Endodermal cell (in vitro differentiated cells): ENCODE results near the gene PITPNC1. TPM values are rescaled to one million over a fixed set of nuclear protein-coding genes. Genes with fewer than 3 reads are reported as not detected.

Experiments
- DNase-seq: peaks from one replicate; pipeline ENCODE4 v3.0.0-alpha.2; 2017
- H3K27ac ChIP-seq: 2 replicates; pipeline ENCODE4 v1.5.1; 2013; ENCODE audit warnings: mild to moderate bottlenecking, low read depth, low read length, moderate library complexity
- H3K27me3 ChIP-seq: 2 replicates; pipeline ENCODE4 v1.6.1; 2013; ENCODE audit warnings: mild to moderate bottlenecking, low read length, moderate library complexity; ENCODE audit not compliant: insufficient read depth, control insufficient read depth, poor library complexity, severe bottlenecking
- H3K36me3 ChIP-seq: 2 replicates; pipeline ENCODE4 v1.7.0; 2013; ENCODE audit warnings: mild to moderate bottlenecking, low read length, moderate library complexity; ENCODE audit not compliant: control insufficient read depth, insufficient read depth
- H3K4me1 ChIP-seq: one replicate; pipeline ENCODE4 v1.7.0; 2013; ENCODE audit warnings: low read length; ENCODE audit not compliant: control insufficient read depth, insufficient read depth
- H3K4me3 ChIP-seq: 2 replicates; pipeline ENCODE4 v1.5.1; 2013; ENCODE audit warnings: mild to moderate bottlenecking, low read length, moderate library complexity
- H3K9ac ChIP-seq: 2 replicates; pipeline ENCODE4 v1.6.1; 2013; ENCODE audit warnings: mild to moderate bottlenecking, low read length, moderate library complexity; ENCODE audit not compliant: poor library complexity, severe bottlenecking; ENCODE audit errors: extremely low read depth
- H3K9me3 ChIP-seq: 2 replicates; pipeline ENCODE4 v1.6.1; 2013; ENCODE audit warnings: mild to moderate bottlenecking, low read length, moderate library complexity; ENCODE audit not compliant: control insufficient read depth
- H3K27ac Mint-ChIP-seq: 2 replicates; pipeline ENCODE4 v1.8.0; 2020; ENCODE audit warnings: mixed read lengths
- H3K27me3 Mint-ChIP-seq: 2 replicates; pipeline ENCODE4 v1.8.0; 2021; ENCODE audit warnings: mild to moderate bottlenecking, mixed read lengths; ENCODE audit not compliant: insufficient read depth
- H3K36me3 Mint-ChIP-seq: 2 replicates; pipeline ENCODE4 v1.8.0; 2020; ENCODE audit warnings: low read depth, mixed read lengths
- H3K4me1 Mint-ChIP-seq: 2 replicates; pipeline ENCODE4 v1.8.0; 2020; ENCODE audit warnings: mixed read lengths
- H3K4me3 Mint-ChIP-seq: 2 replicates; pipeline ENCODE4 v1.8.0; 2020; ENCODE audit warnings: mild to moderate bottlenecking, moderate library complexity, mixed read lengths
- H3K9me3 Mint-ChIP-seq: 2 replicates; pipeline ENCODE4 v1.8.0; 2020; ENCODE audit warnings: mild to moderate bottlenecking, mixed read lengths
- CTCF ChIP-seq: fragments of 200-600 bp; sonication (generic); conservative IDR thresholded peaks from 2 replicates; pipeline ENCODE4 v1.5.0; 2021; ENCODE audit warnings: antibody characterized with exemption, mild to moderate bottlenecking
- WGBS, 2 experiments: methylation state at CpG; one replicate each; pipeline versions ENCODE4 v1.1.5 to v1.1.7; 2013; ENCODE audit warnings: missing lambda C conversion rate in 2 of 2, mixed read lengths in 1 of 2; ENCODE audit not compliant: insufficient coverage in 1 of 2, insufficient read length in 1 of 2; 5-methylcytosine and 5-hydroxymethylcytosine counted together
- total RNA-seq, 2 donors: library from RNA; stranded (reverse); fragmentation: NEBNext Ultra II Directional in 1 of 2; extraction: Animal tissue kit (Norgen Biotek cat#: 25700) in 1 of 2; gene quantifications; 2 replicates in 1 of 2; 3 replicates in 1 of 2; pipeline ENCODE4 v1.2.1, GENCODE V29; 2021

Gene PITPNC1
- total RNA-seq, 2 donors from 2014 or later, result 28.9 to 36.4 TPM

DNA sequence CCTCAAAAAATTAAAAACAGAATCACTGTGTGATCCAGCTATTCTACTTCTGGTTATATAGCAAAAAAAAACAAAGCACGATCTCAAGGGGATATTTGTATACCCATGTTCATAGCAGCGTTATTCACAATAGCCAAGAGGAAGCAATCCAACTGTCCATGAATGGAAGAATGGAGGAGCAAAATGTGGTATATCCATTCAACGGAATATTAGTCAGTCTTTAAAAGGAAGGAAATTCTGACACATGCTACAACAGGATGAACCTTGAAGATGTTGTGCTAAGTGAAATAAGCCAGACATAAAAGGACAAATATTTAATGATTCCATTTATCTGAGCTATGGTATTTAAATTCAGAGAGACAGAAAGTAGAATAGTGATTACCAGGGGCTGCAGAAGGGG, 336.1 kb downstream of the PITPNC1 start:
- H3K4me3 ChIP-seq, result no peak overlapping the region

GRCh38 chr17:67716405-67716798, 339.3 kb downstream of the PITPNC1 start:
- Histone ChIP-seq H3K4me3 (peak overlapping the region; percentile 93), H3K9ac (no peak overlapping the region)

More for the DNA sequence above, 336.1 kb downstream of the PITPNC1 start:
- Histone ChIP-seq H3K4me1 (no peaks in the 10 kb centered on the region), H3K27ac (no peak overlapping the region), H3K9me3 (peaks cover 9% of the 10 kb centered on the region), H3K9ac (no peak overlapping the region), H3K27me3 (no peaks in the 10 kb centered on the region), H3K36me3 (no peaks in the 10 kb centered on the region)
- no peaks in the 10 kb centered on the region for H3K27me3 Mint-ChIP-seq
- peaks cover 9% of the 10 kb centered on the region for H3K9me3 Mint-ChIP-seq
- peaks cover 7% of the 10 kb centered on the region for H3K4me1 Mint-ChIP-seq
- no peak for TF ChIP-seq CTCF
- DNase-seq, result no peak
- no peak overlapping the region for H3K4me3 Mint-ChIP-seq
- WGBS, 2 experiments, result 90 to 94% methylated on average over 3 of the region's 3 CpGs
- no peak overlapping the region for H3K27ac Mint-ChIP-seq
- H3K36me3 Mint-ChIP-seq, result no peaks in the 10 kb centered on the region

DNA sequence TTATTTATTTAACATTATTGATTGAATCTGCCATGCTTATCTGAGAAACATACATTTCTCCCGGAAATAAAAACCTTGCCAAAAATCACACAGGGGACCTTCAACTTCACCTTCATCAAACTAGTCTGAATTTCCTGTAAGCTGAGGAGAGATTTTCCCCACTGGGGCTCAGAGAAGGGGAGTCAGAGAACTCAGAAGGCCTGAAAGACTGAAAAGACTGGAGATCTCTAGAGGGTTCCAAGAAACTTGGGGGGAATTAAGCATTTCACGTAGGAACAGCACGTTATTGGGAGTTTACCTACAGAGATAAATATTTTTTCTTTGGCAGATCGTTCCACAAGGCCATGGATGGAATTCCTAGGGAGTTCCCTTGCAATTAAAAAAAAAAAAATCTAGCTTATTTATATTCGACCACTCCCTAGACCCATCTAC, 340.1 kb downstream of the PITPNC1 start:
- DNase-seq, result no peak
- H3K4me1 ChIP-seq, result peaks cover 2% of the 10 kb centered on the region
- H3K4me3 Mint-ChIP-seq, result peak overlapping the region; percentile 96
- H3K27ac Mint-ChIP-seq, result peak overlapping the region; percentile 90
- H3K36me3 Mint-ChIP-seq, result peaks cover 19% of the 10 kb centered on the region
- peak overlapping the region; percentile 94 for H3K9ac ChIP-seq
- no peaks in the 10 kb centered on the region for H3K27me3 ChIP-seq
- H3K27ac ChIP-seq, result no peak overlapping the region
- peak overlapping the region; percentile 93 for H3K4me3 ChIP-seq
- no peak for TF ChIP-seq CTCF
- H3K36me3 ChIP-seq, result peaks cover 24% of the 10 kb centered on the region
- no peaks in the 10 kb centered on the region for H3K27me3 Mint-ChIP-seq
- H3K9me3 Mint-ChIP-seq, result peaks cover 9% of the 10 kb centered on the region
- H3K4me1 Mint-ChIP-seq, result peaks cover 4% of the 10 kb centered on the region
- WGBS, 2 experiments, result 0 to 4% methylated on average over 3 to 5 of the region's 5 CpGs
- H3K9me3 ChIP-seq, result peaks cover 9% of the 10 kb centered on the region

More at GRCh38 chr17:67716405-67716798, 339.3 kb downstream of the PITPNC1 start:
- H3K36me3 Mint-ChIP-seq, result peaks cover 11% of the 10 kb centered on the region
- H3K27ac Mint-ChIP-seq, result no peak overlapping the region
- H3K4me3 Mint-ChIP-seq, result no peak overlapping the region
- peaks cover 4% of the 10 kb centered on the region for H3K4me1 Mint-ChIP-seq
- peaks cover 9% of the 10 kb centered on the region for H3K9me3 Mint-ChIP-seq
- Histone ChIP-seq H3K9me3 (peaks cover 9% of the 10 kb centered on the region), H3K36me3 (peaks cover 16% of the 10 kb centered on the region), H3K27ac (no peak overlapping the region), H3K27me3 (no peaks in the 10 kb centered on the region), H3K4me1 (peaks cover 2% of the 10 kb centered on the region)
- no peaks in the 10 kb centered on the region for H3K27me3 Mint-ChIP-seq
- no peak for DNase-seq
- no peak for TF ChIP-seq CTCF
- 96 to 100% methylated on average over 1 to 6 of the region's 6 CpGs for WGBS, 2 experiments
